Measurements from ENCODE around the gene APOOL.

The APOOL gene

DNA sequence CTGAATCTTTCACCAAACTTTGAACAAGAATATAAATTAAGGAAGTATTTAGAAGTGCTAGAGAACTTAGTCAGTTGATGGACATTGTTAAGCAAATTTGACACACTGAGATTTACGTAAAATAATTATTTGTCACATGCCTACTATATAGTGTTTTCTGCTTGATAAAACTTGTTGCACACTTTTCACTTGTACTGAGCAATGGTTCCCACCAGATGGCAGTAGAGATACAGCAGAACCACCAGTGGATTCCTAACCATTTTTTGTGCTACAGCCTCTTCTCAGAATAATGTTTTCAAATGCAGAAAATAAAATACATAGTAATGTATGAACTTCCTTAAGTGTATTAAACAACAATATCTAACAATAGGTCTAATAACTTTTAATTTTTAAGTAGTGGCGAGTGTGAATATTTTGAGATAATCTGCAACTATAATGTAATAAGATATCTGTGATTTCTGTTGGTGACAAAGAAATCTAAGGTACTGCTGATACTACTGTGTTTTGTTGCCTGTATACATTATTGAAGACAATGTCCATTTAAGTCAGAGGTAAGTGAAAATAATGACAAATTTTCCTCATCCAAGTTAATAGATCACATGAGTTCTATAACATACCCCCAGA, 81.2 kb downstream of the APOOL start:
- TF ChIP-seq, protein P1, sequence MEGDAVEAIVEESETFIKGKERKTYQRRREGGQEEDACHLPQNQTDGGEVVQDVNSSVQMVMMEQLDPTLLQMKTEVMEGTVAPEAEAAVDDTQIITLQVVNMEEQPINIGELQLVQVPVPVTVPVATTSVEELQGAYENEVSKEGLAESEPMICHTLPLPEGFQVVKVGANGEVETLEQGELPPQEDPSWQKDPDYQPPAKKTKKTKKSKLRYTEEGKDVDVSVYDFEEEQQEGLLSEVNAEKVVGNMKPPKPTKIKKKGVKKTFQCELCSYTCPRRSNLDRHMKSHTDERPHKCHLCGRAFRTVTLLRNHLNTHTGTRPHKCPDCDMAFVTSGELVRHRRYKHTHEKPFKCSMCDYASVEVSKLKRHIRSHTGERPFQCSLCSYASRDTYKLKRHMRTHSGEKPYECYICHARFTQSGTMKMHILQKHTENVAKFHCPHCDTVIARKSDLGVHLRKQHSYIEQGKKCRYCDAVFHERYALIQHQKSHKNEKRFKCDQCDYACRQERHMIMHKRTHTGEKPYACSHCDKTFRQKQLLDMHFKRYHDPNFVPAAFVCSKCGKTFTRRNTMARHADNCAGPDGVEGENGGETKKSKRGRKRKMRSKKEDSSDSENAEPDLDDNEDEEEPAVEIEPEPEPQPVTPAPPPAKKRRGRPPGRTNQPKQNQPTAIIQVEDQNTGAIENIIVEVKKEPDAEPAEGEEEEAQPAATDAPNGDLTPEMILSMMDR (conservative IDR thresholded peaks at IDR 0.05; ENCODE audit: low read depth, low read length), result peak; percentile 73
- peak; percentile 57 for DNase-seq (ENCODE audit: low read depth)
- no peak overlapping the region for H3K4me3 ChIP-seq (ENCODE audit: low read depth, low read length)

GRCh38 chrX:85089321-85089840, 85.7 kb downstream of the APOOL start:
- DNase-seq (ENCODE audit: low read depth), result no peak
- TF ChIP-seq, protein P1 (conservative IDR thresholded peaks at IDR 0.05; ENCODE audit: low read depth, low read length), result no peak
- H3K4me3 ChIP-seq (ENCODE audit: low read depth, low read length), result no peak overlapping the region

GRCh38 chrX:85107407-85107806, 103.7 kb downstream of the APOOL start:
- H3K4me3 ChIP-seq (ENCODE audit: low read depth, low read length), result no peak overlapping the region
- TF ChIP-seq, protein P1 (conservative IDR thresholded peaks at IDR 0.05; ENCODE audit: low read depth, low read length), result no peak
- no peak for DNase-seq (ENCODE audit: low read depth)

DNA sequence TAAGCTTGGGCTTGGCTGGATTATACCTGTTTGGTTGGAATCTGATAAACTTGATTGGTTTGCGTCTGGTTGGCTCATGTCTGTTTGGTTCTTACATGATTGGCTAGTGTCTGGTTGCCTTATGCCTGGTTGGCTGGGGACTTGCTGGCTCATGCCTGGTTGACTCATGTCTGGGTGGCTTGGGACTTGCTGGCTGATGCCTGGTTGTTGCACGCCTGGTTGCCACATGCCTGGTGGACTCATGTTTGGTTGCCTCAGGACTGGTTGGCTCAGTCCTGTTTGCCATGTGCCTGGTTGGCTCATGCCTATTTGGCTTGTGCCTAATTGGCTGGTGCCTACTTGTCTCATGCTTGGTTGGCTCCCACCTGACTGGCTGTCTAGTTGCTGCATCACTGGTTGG, 104.5 kb downstream of the APOOL start:
- no peak overlapping the region for H3K4me3 ChIP-seq (ENCODE audit: low read depth, low read length)
- TF ChIP-seq, protein P1 (conservative IDR thresholded peaks at IDR 0.05; ENCODE audit: low read depth, low read length), result no peak
- no peak for DNase-seq (ENCODE audit: low read depth)

DNA sequence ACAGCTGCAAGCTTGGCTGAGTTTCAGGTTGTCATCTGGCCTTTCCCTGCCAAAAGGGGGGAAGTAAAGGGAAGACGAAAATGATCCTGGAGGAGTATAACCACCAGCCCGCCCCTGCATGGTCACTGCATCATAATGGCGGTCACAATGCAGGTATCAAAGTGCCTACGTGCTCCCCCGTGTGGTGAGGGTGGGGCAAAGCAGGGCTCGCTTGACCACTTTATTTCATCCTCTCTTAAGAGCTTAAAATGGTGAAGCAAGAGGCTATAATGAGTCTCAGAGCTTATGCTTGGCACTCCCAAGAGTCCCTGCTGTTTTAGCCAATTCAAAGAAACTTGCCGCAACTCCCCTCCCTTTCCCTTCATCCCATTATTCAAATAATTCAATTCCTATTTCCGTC, 105.6 kb downstream of the APOOL start:
- H3K4me3 ChIP-seq (ENCODE audit: low read depth, low read length), result no peak overlapping the region
- DNase-seq (ENCODE audit: low read depth), result peak; percentile 18
- TF ChIP-seq, protein P1 (conservative IDR thresholded peaks at IDR 0.05; ENCODE audit: low read depth, low read length), result peak; percentile 47

- no peak overlapping the region for H3K4me3 ChIP-seq (ENCODE audit: low read depth, low read length)
- peak; percentile 28 for DNase-seq (ENCODE audit: low read depth)
- TF ChIP-seq, protein P1 (conservative IDR thresholded peaks at IDR 0.05; ENCODE audit: low read depth, low read length), result peak; percentile 60
Measured at GRCh38 chrX:85111347-85111746, 107.7 kb downstream of the APOOL start.

DNA sequence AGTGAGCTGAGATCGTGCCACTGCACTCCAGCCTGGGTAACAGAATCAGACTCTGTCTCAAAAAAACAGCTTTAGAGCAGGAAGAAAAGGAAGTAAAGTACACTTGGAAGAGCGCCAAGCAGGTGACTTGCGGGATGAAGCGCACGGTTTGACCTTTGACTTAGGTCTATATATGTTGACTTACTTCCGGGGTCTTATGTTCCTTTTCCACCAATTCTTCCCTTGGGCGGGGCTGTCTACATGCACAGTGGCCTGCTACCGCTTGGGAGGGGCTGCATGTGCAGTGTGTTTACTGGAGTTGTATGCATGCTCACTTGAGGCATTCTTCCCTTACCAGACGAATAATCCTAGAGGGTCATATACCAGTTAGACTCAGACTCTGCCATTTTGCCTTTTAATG, 108.6 kb downstream of the APOOL start:
- DNase-seq (ENCODE audit: low read depth), result no peak
- no peak overlapping the region for H3K4me3 ChIP-seq (ENCODE audit: low read depth, low read length)
- TF ChIP-seq, protein P1 (conservative IDR thresholded peaks at IDR 0.05; ENCODE audit: low read depth, low read length), result no peak
